Body of pancreas (tissue), 4 donors: ENCODE results near the gene RGS6. TPM values are rescaled to one million over a fixed set of nuclear protein-coding genes. Genes with fewer than 3 reads are reported as not detected.

Source experiments
- ATAC-seq: fragments of 150-250 bp; one replicate; pipeline ENCODE4 v1.9.1; 2016
- DNase-seq, 4 donors: peaks; one replicate each; pipeline ENCODE4 v3.0.0-alpha.2; 2019
- H3K27ac ChIP-seq, 4 donors: fragments of 200-600 bp; sonication (generic); 1 replicate in 3 of 4; 2 replicates in 1 of 4; pipeline versions ENCODE4 v1.5.1 to v1.6.1; 2016 to 2019; ENCODE audit warnings: mild to moderate bottlenecking in 1 of 4, mixed read lengths in 1 of 4, moderate library complexity in 1 of 4
- H3K27me3 ChIP-seq, 2 donors: fragments of 200-600 bp; sonication (generic); one replicate each; pipeline ENCODE4 v1.6.0; 2016; ENCODE audit warnings: mild to moderate bottlenecking in 1 of 2
- H3K36me3 ChIP-seq, 2 donors: fragments of 200-600 bp; sonication (generic); replicated peaks in 1 of 2; 2 replicates each; pipeline ENCODE4 v1.5.1; 2016; ENCODE audit warnings: low read depth in 2 of 2; ENCODE audit not compliant: insufficient read depth in 1 of 2
- H3K4me1 ChIP-seq: fragments of 200-600 bp; sonication (generic); one replicate; pipeline ENCODE4 v1.6.0; 2016
- H3K4me3 ChIP-seq, 2 donors: fragments of 200-600 bp; sonication (generic); 1 replicate in 1 of 2; 2 replicates in 1 of 2; pipeline ENCODE4 v1.5.1; 2016 to 2019
- H3K9me3 ChIP-seq, 3 donors: fragments of 200-600 bp; sonication (generic); 1 replicate in 2 of 3; 2 replicates in 1 of 3; pipeline ENCODE4 v1.5.1; 2016
- POLR2A ChIP-seq, 3 donors: fragments of 450-650 bp; IDR thresholded peaks; one replicate each; pipeline ENCODE4 v1.6.1; 2016; ENCODE audit warnings: antibody characterized with exemption in 3 of 3, mild to moderate bottlenecking in 2 of 3
- WGBS, 2 donors: methylation state at CpG; one replicate each; pipeline ENCODE4 v1.1.5; 2017; 5-methylcytosine and 5-hydroxymethylcytosine counted together
- intact Hi-C: fragments of 100-400 bp; cut with DNase I; formaldehyde crosslinking; loops from one replicate; pipeline ENCODE4 v1.15.1; 2023
- total RNA-seq, 2 donors: library from RNA; depleted of rRNA; stranded (reverse); fragments of >200 nt; gene quantifications; one replicate each; pipeline ENCODE4 v1.1.0, GENCODE V29; 2016
- TF ChIP-seq, protein P1 (sequence below), 7 experiments: fragments of 450-650 bp in 4 of 7; fragments of 200-600 bp in 3 of 7; sonication (generic) in 3 of 7; IDR thresholded peaks; one replicate each; pipeline ENCODE4 v1.5.1; 2016 to 2019; ENCODE audit warnings: antibody characterized with exemption in 7 of 7

Gene RGS6
- total RNA-seq, 2 donors from 2014 or later: 0.26 to 1.3 TPM

- Histone ChIP-seq H3K4me1 (no peaks in the 10 kb centered on the region), H3K36me3 (no peaks in the 10 kb centered on the region), H3K27me3 (no peaks in the 10 kb centered on the region), H3K27ac (no peak overlapping the region), H3K9me3 (no peaks in the 10 kb centered on the region), H3K4me3 (no peak overlapping the region)
- no peak for TF ChIP-seq POLR2A (IDR thresholded peaks at IDR 0.05)
- TF ChIP-seq, protein P1, sequence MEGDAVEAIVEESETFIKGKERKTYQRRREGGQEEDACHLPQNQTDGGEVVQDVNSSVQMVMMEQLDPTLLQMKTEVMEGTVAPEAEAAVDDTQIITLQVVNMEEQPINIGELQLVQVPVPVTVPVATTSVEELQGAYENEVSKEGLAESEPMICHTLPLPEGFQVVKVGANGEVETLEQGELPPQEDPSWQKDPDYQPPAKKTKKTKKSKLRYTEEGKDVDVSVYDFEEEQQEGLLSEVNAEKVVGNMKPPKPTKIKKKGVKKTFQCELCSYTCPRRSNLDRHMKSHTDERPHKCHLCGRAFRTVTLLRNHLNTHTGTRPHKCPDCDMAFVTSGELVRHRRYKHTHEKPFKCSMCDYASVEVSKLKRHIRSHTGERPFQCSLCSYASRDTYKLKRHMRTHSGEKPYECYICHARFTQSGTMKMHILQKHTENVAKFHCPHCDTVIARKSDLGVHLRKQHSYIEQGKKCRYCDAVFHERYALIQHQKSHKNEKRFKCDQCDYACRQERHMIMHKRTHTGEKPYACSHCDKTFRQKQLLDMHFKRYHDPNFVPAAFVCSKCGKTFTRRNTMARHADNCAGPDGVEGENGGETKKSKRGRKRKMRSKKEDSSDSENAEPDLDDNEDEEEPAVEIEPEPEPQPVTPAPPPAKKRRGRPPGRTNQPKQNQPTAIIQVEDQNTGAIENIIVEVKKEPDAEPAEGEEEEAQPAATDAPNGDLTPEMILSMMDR (IDR thresholded peaks at IDR 0.05): no peak
- WGBS, 2 donors: 73 to 86% methylated on average over 5 to 6 of the region's 6 CpGs
- DNase-seq (no peak), ATAC-seq (no peak)
- intact Hi-C loops: no loop called here
These were observed 617.6 kb downstream of the RGS6 start for GRCh38 chr14:72549854-72550253.

DNA sequence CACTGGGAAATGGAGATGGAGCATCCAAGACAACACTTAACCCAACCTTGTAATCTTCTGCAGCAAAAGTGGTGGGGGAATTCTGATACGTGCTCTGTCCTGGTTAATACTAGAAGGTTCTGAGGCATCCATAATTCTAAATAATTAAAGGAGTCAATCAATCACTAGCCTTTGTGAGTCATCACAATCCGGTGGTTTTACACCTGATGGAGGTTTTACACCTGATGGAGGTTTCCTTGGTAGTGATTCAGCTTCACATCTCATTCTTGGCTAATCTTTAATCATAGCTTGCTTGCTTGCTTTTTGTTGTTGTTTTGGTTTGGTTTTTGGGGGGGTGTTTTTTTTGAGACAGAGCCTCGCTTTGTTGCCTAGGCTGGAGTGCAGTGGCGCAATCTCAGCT, 618.3 kb downstream of the RGS6 start:
- intact Hi-C loops: no loop called here
- 81 to 89% methylated on average over 4 of the region's 4 CpGs for WGBS, 2 donors

GRCh38 chr14:72552236-72552635, 620.0 kb downstream of the RGS6 start:
- Histone ChIP-seq H3K27me3 (no peaks in the 10 kb centered on the region), H3K4me3 (no peak overlapping the region), H3K27ac (no peak overlapping the region), H3K4me1 (no peaks in the 10 kb centered on the region), H3K36me3 (no peaks in the 10 kb centered on the region), H3K9me3 (no peaks in the 10 kb centered on the region)
- TF ChIP-seq, protein P1 (IDR thresholded peaks at IDR 0.05): no peak
- TF ChIP-seq POLR2A (IDR thresholded peaks at IDR 0.05): no peak
- ATAC-seq: no peak
- no peak for DNase-seq
- WGBS, 2 donors: 48 to 57% methylated on average over 5 of the region's 5 CpGs
- intact Hi-C loops: no loop called here

More for the DNA sequence above, 618.3 kb downstream of the RGS6 start:
- DNase-seq: no peak
- Histone ChIP-seq H3K4me1 (no peaks in the 10 kb centered on the region), H3K27ac (no peak overlapping the region), H3K4me3 (no peak overlapping the region), H3K27me3 (no peaks in the 10 kb centered on the region), H3K36me3 (no peaks in the 10 kb centered on the region), H3K9me3 (no peaks in the 10 kb centered on the region)
- TF ChIP-seq, protein P1 (IDR thresholded peaks at IDR 0.05): no peak
- no peak for TF ChIP-seq POLR2A (IDR thresholded peaks at IDR 0.05)
- ATAC-seq: no peak

- TF ChIP-seq POLR2A (IDR thresholded peaks at IDR 0.05): no peak
- TF ChIP-seq, protein P1 (IDR thresholded peaks at IDR 0.05): no peak
- no peak overlapping the region for H3K4me3 ChIP-seq
These were observed 620.9 kb downstream of the RGS6 start for GRCh38 chr14:72553161-72553560.

DNA sequence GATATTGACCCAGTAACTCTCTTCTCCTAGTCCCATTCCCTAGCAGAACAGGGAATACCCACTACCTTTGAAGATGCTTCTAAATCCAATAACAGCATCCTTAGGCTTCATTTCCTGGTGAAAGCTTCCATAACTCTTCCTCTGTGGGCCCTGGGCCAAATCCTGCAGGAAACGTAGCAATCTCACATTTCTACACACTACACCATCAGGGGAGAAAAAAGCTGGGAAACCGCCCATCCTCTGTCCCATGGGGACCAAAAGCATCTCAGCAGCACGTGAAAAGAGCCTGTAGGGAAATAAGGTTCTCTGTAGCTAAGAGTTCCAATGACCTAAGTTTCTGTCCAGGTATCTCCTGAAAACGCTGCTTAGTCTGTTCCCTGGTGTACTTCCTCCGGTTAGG, 621.4 kb downstream of the RGS6 start:
- Histone ChIP-seq H3K27me3 (no peaks in the 10 kb centered on the region), H3K4me1 (no peaks in the 10 kb centered on the region), H3K36me3 (no peaks in the 10 kb centered on the region), H3K9me3 (no peaks in the 10 kb centered on the region), H3K27ac (no peak overlapping the region), H3K4me3 (no peak overlapping the region)
- ATAC-seq: no peak
- intact Hi-C loops: no loop called here
- WGBS, 2 donors: 37 to 45% methylated on average over 5 of the region's 5 CpGs
- DNase-seq: no peak
- TF ChIP-seq, protein P1 (IDR thresholded peaks at IDR 0.05): no peak
- no peak for TF ChIP-seq POLR2A (IDR thresholded peaks at IDR 0.05)

More at GRCh38 chr14:72553161-72553560, 620.9 kb downstream of the RGS6 start:
- 63 to 68% methylated on average over 8 of the region's 8 CpGs for WGBS, 2 donors
- Histone ChIP-seq H3K27ac (no peak overlapping the region), H3K36me3 (no peaks in the 10 kb centered on the region), H3K27me3 (no peaks in the 10 kb centered on the region), H3K4me1 (no peaks in the 10 kb centered on the region), H3K9me3 (no peaks in the 10 kb centered on the region)
- DNase-seq (no peak), ATAC-seq (no peak)
- intact Hi-C loops: no loop called here
